H9 (cell line): ENCODE data around the gene CCL26. TPM values are rescaled to one million over a fixed set of nuclear protein-coding genes. Genes with fewer than 3 reads are reported as not detected.
"Not testable (repeated sequence)": the region's sequence is repeated elsewhere in the genome, so short reads cannot be mapped to it uniquely, and the experiment has no call there.

Source experiments
- DNase-seq: peaks from one replicate; pipeline ENCODE4 v3.0.0-alpha.2; 2017
- H2AFZ ChIP-seq: one replicate; pipeline ENCODE4 v1.6.1; 2013; ENCODE audit warnings: mild to moderate bottlenecking, low read length, control low read depth, moderate library complexity
- H2AK5ac ChIP-seq: 2 replicates; pipeline ENCODE4 v1.6.1; 2013; ENCODE audit warnings: low read length, control low read depth, mixed read lengths; ENCODE audit not compliant: insufficient read length
- H2BK120ac ChIP-seq: one replicate; pipeline ENCODE4 v1.6.1; 2013; ENCODE audit warnings: low read depth, mild to moderate bottlenecking, low read length, control low read depth, inconsistent platforms; ENCODE audit not compliant: poor library complexity, severe bottlenecking
- H2BK12ac ChIP-seq: 2 replicates; pipeline ENCODE4 v1.6.1; 2013; ENCODE audit warnings: low read length, control low read depth, mixed read lengths, low read depth; ENCODE audit not compliant: insufficient read length
- H2BK15ac ChIP-seq: 2 replicates; pipeline ENCODE4 v1.6.1; 2013; ENCODE audit warnings: low read depth, low read length, control low read depth
- H2BK20ac ChIP-seq: one replicate; pipeline ENCODE4 v1.6.1; 2013; ENCODE audit warnings: low read depth, mild to moderate bottlenecking, low read length, control low read depth, inconsistent platforms; ENCODE audit not compliant: poor library complexity, severe bottlenecking
- H2BK5ac ChIP-seq: 2 replicates; pipeline ENCODE4 v1.6.1; 2013; ENCODE audit warnings: low read length, control low read depth, mixed read lengths; ENCODE audit not compliant: insufficient read length
- H3K14ac ChIP-seq: 2 replicates; pipeline ENCODE4 v1.6.1; 2013; ENCODE audit warnings: low read length, control low read depth; ENCODE audit not compliant: insufficient read depth
- H3K18ac ChIP-seq: 2 replicates; pipeline ENCODE4 v1.6.1; 2013; ENCODE audit warnings: low read depth, mild to moderate bottlenecking, mixed read lengths, low read length, control low read depth; ENCODE audit not compliant: insufficient read length
- H3K23ac ChIP-seq: 2 replicates; pipeline ENCODE4 v1.6.1; 2013; ENCODE audit warnings: low read length, control low read depth, mixed read lengths, low read depth; ENCODE audit not compliant: insufficient read length
- H3K23me2 ChIP-seq: 2 replicates; pipeline ENCODE4 v1.6.1; 2013; ENCODE audit warnings: low read depth, mild to moderate bottlenecking, mixed read lengths, low read length, control low read depth; ENCODE audit not compliant: insufficient read length, poor library complexity, severe bottlenecking
- H3K27ac ChIP-seq: 2 replicates; pipeline ENCODE4 v1.5.1; 2013; ENCODE audit warnings: low read length, control low read depth, mixed read lengths, low read depth; ENCODE audit not compliant: insufficient read length
- H3K27me3 ChIP-seq: 2 replicates; pipeline ENCODE4 v1.6.1; 2013; ENCODE audit warnings: low read length, control low read depth, inconsistent platforms; ENCODE audit not compliant: insufficient read depth
- H3K4ac ChIP-seq: 2 replicates; pipeline ENCODE4 v1.6.1; 2013; ENCODE audit warnings: low read depth, mild to moderate bottlenecking, control low read depth, inconsistent platforms, low read length, moderate library complexity
- H3K4me1 ChIP-seq: 2 replicates; pipeline ENCODE4 v1.6.1; 2013; ENCODE audit warnings: low read length, control low read depth, inconsistent platforms; ENCODE audit not compliant: insufficient read depth
- H3K4me2 ChIP-seq: 2 replicates; pipeline ENCODE4 v1.6.1; 2013; ENCODE audit warnings: low read length, control low read depth, mixed read lengths; ENCODE audit not compliant: insufficient read length, insufficient read depth
- H3K56ac ChIP-seq: 2 replicates; pipeline ENCODE4 v1.6.1; 2013; ENCODE audit warnings: low read depth, mild to moderate bottlenecking, mixed read lengths, low read length, control low read depth; ENCODE audit not compliant: insufficient read length
- H3K79me1 ChIP-seq: 2 replicates; pipeline ENCODE4 v1.6.1; 2013; ENCODE audit warnings: low read depth, mild to moderate bottlenecking, moderate library complexity, low read length, control low read depth, inconsistent platforms; ENCODE audit not compliant: insufficient read depth, poor library complexity, severe bottlenecking
- H3K79me2 ChIP-seq: 2 replicates; pipeline ENCODE4 v1.6.1; 2013; ENCODE audit warnings: low read length, control low read depth, inconsistent platforms; ENCODE audit not compliant: insufficient read depth
- H3K9ac ChIP-seq: 2 replicates; pipeline ENCODE4 v1.6.1; 2013; ENCODE audit warnings: low read length, control low read depth, mixed read lengths; ENCODE audit not compliant: insufficient read length; ENCODE audit errors: extremely low read depth
- H3K9me3 ChIP-seq: one replicate; pipeline ENCODE4 v1.6.1; 2013; ENCODE audit warnings: low read depth, low read length, inconsistent platforms; ENCODE audit not compliant: control insufficient read depth
- H3T11ph ChIP-seq: one replicate; pipeline ENCODE4 v1.6.1; 2013; ENCODE audit warnings: mild to moderate bottlenecking, low read length, control low read depth, inconsistent platforms
- H4K20me1 ChIP-seq: one replicate; pipeline ENCODE4 v1.6.1; 2013; ENCODE audit not compliant: control insufficient read depth, insufficient read length, insufficient read depth
- H4K5ac ChIP-seq: 2 replicates; pipeline ENCODE4 v1.6.1; 2013; ENCODE audit warnings: low read depth, mild to moderate bottlenecking, mixed read lengths, low read length, control low read depth; ENCODE audit not compliant: insufficient read length
- H4K8ac ChIP-seq: replicated peaks from 2 replicates; pipeline ENCODE4 v1.6.1; 2013; ENCODE audit warnings: low read length, control low read depth, mixed read lengths, low read depth; ENCODE audit not compliant: insufficient read length
- H4K91ac ChIP-seq: 2 replicates; pipeline ENCODE4 v1.6.1; 2013; ENCODE audit warnings: low read depth, mild to moderate bottlenecking, moderate library complexity, mixed read lengths, low read length, control low read depth; ENCODE audit not compliant: insufficient read length
- H3K27ac Mint-ChIP-seq, 3 experiments: 2 replicates in 2 of 3; 3 replicates in 1 of 3; pipeline ENCODE4 v1.8.0; 2020 to 2021; ENCODE audit warnings: mixed read lengths in 3 of 3, mild to moderate bottlenecking in 1 of 3, moderate library complexity in 1 of 3
- H3K27me3 Mint-ChIP-seq: 2 replicates; pipeline ENCODE4 v1.8.0; 2021; ENCODE audit warnings: low read depth, mild to moderate bottlenecking, moderate library complexity, mixed read lengths
- H3K36me3 Mint-ChIP-seq, 3 experiments: 2 replicates in 2 of 3; 3 replicates in 1 of 3; pipeline ENCODE4 v1.8.0; 2020 to 2021; ENCODE audit warnings: low read depth in 3 of 3, mixed read lengths in 3 of 3; ENCODE audit not compliant: insufficient read depth in 1 of 3
- H3K4me1 Mint-ChIP-seq, 2 experiments: 2 replicates each; pipeline ENCODE4 v1.8.0; 2020; ENCODE audit warnings: mixed read lengths in 2 of 2
- H3K4me3 Mint-ChIP-seq, 2 experiments: 2 replicates in 1 of 2; 3 replicates in 1 of 2; pipeline ENCODE4 v1.8.0; 2020 to 2021; ENCODE audit warnings: mild to moderate bottlenecking in 2 of 2, mixed read lengths in 2 of 2, moderate library complexity in 1 of 2
- H3K9me3 Mint-ChIP-seq, 2 experiments: 2 replicates in 1 of 2; 3 replicates in 1 of 2; pipeline ENCODE4 v1.8.0; 2020; ENCODE audit warnings: mild to moderate bottlenecking in 2 of 2, mixed read lengths in 2 of 2, moderate library complexity in 1 of 2
- CTCF ChIP-seq: fragments of 200-600 bp; sonication (generic); conservative IDR thresholded peaks from 3 replicates; pipeline ENCODE4 v1.8.0; 2021; ENCODE audit warnings: antibody characterized with exemption, mild to moderate bottlenecking
- WGBS: extraction: QIAGEN DNeasy Blood & Tissue Kit; methylation state at CpG from one replicate; pipeline ENCODE4 v1.1.7; 2013; ENCODE audit warnings: missing lambda C conversion rate, low lambda C conversion rate, mixed read lengths; ENCODE audit not compliant: insufficient read length; ENCODE audit errors: extremely low coverage; 5-methylcytosine and 5-hydroxymethylcytosine counted together
- total RNA-seq: library from RNA; stranded (reverse); gene quantifications from 2 replicates; pipeline ENCODE4 v1.2.1, GENCODE V29; 2021

CCL26 gene
- total RNA-seq, 1 experiment from 2014 or later, result 9.3 TPM

GRCh38 chr7:75722373-75722772 lies 49.6 kb downstream of the CCL26 start:
- Histone ChIP-seq H2AK5ac (no peak overlapping the region), H3K27me3 (no peaks in the 10 kb centered on the region), H4K8ac (no peak overlapping the region), H2BK12ac (no peak overlapping the region), H3K56ac (no peak overlapping the region), H2BK120ac (no peak overlapping the region), H3K79me1 (no peaks in the 10 kb centered on the region), H3K9ac (no peak overlapping the region), H3K4me2 (no peak overlapping the region), H3K79me2 (no peaks in the 10 kb centered on the region), H3K23ac (no peak overlapping the region), H3T11ph (no peak overlapping the region), H3K27ac (no peak overlapping the region), H3K4me1 (no peaks in the 10 kb centered on the region), H4K20me1 (no peaks in the 10 kb centered on the region), H4K91ac (no peak overlapping the region), H3K23me2 (no peaks in the 10 kb centered on the region), H4K5ac (no peak overlapping the region), H2BK5ac (no peak overlapping the region), H3K9me3 (no peaks in the 10 kb centered on the region), H2AFZ (no peak overlapping the region), H3K18ac (no peak overlapping the region), H3K14ac (no peak overlapping the region), H2BK15ac (no peak overlapping the region), H2BK20ac (no peak overlapping the region), H3K4ac (no peak overlapping the region)
- H3K27me3 Mint-ChIP-seq, result no peaks in the 10 kb centered on the region; the same call in 1 of the 2 replicates
- no peak overlapping the region for H3K27ac Mint-ChIP-seq
- no peak overlapping the region for H3K4me3 Mint-ChIP-seq
- no peak for TF ChIP-seq CTCF
- H3K9me3 Mint-ChIP-seq, result no peaks in the 10 kb centered on the region; a peak in 1 of 5 replicates
- WGBS, result no CpG with 5 or more reads among the region's 4 CpGs
- H3K36me3 Mint-ChIP-seq, result no peaks in the 10 kb centered on the region; a peak in 1 of 7 replicates
- no peaks in the 10 kb centered on the region for H3K4me1 Mint-ChIP-seq
- no peak for DNase-seq

GRCh38 chr7:75721922-75722321 lies 50.1 kb downstream of the CCL26 start:
- H2BK15ac ChIP-seq, H3K9ac ChIP-seq, H4K8ac ChIP-seq, H3K27ac Mint-ChIP-seq, H3K14ac ChIP-seq, H3K56ac ChIP-seq, H2BK5ac ChIP-seq, H3K4me1 ChIP-seq, H3T11ph ChIP-seq, H3K4me1 Mint-ChIP-seq, H2BK12ac ChIP-seq, H3K18ac ChIP-seq, H4K20me1 ChIP-seq, H3K27me3 ChIP-seq, H3K9me3 Mint-ChIP-seq, H2AFZ ChIP-seq, H3K9me3 ChIP-seq, H2BK120ac ChIP-seq, H3K27ac ChIP-seq, H4K91ac ChIP-seq, H4K5ac ChIP-seq, H3K4me3 Mint-ChIP-seq, H3K79me2 ChIP-seq, H3K36me3 Mint-ChIP-seq, H3K4me2 ChIP-seq, H2BK20ac ChIP-seq, DNase-seq, H2AK5ac ChIP-seq, H3K27me3 Mint-ChIP-seq, H3K79me1 ChIP-seq, H3K4ac ChIP-seq, H3K23ac ChIP-seq, H3K23me2 ChIP-seq: not testable (repeated sequence)
- no CpG with 5 or more reads among the region's 9 CpGs for WGBS
